Uterus (tissue), 4 donors: Measurements from ENCODE around the gene SACM1L. TPM values are rescaled to one million over a fixed set of nuclear protein-coding genes. Genes with fewer than 3 reads are reported as not detected.

Experiments used
- DNase-seq, 2 donors: peaks; one replicate each; pipeline ENCODE4 v3.0.0-alpha.2; 2019 to 2020
- H3K27ac ChIP-seq, 2 donors: fragments of 200-600 bp; sonication (generic); 1 replicate in 1 of 2; 2 replicates in 1 of 2; pipeline ENCODE4 v1.5.1; 2016 to 2018
- H3K27me3 ChIP-seq, 2 donors: fragments of 200-600 bp; sonication (generic); one replicate each; pipeline ENCODE4 v1.5.1; 2018 to 2019; ENCODE audit warnings: control low read depth in 1 of 2
- H3K36me3 ChIP-seq, 2 donors: fragments of 200-600 bp; sonication (generic); one replicate each; pipeline ENCODE4 v1.5.1; 2019; ENCODE audit warnings: control low read depth in 1 of 2
- H3K4me1 ChIP-seq, 2 donors: fragments of 200-600 bp; sonication (generic); one replicate each; pipeline ENCODE4 v1.5.1; 2018 to 2019; ENCODE audit warnings: control low read depth in 1 of 2
- H3K4me3 ChIP-seq, 2 donors: fragments of 200-600 bp; sonication (generic); 1 replicate in 1 of 2; 2 replicates in 1 of 2; pipeline ENCODE4 v1.5.1; 2018 to 2019; ENCODE audit warnings: mild to moderate bottlenecking in 1 of 2
- H3K9me3 ChIP-seq, 2 donors: fragments of 200-600 bp; sonication (generic); one replicate each; pipeline ENCODE4 v1.5.1; 2019; ENCODE audit warnings: control low read depth in 1 of 2
- CTCF ChIP-seq, 4 experiments: fragments of 200-600 bp in 2 of 4; fragments of 450-650 bp in 2 of 4; sonication (generic) in 2 of 4; IDR thresholded peaks; one replicate each; pipeline ENCODE4 v1.5.1; 2016 to 2019; ENCODE audit warnings: antibody characterized with exemption in 4 of 4, mild to moderate bottlenecking in 2 of 4, moderate library complexity in 1 of 4
- POLR2A ChIP-seq, 2 donors: fragments of 450-650 bp; IDR thresholded peaks; one replicate each; pipeline ENCODE4 v1.6.1; 2016; ENCODE audit warnings: antibody characterized with exemption in 2 of 2, mild to moderate bottlenecking in 1 of 2, moderate library complexity in 1 of 2
- intact Hi-C: fragments of 100-400 bp; cut with DNase I; formaldehyde crosslinking; loops from one replicate; pipeline ENCODE4 v1.15.1; 2023; ENCODE audit warnings: low total_unique reads
- total RNA-seq, 4 donors: library from RNA; depleted of rRNA in 3 of 4; stranded (reverse); fragments of >200 nt in 3 of 4; gene quantifications; one replicate each; pipeline versions ENCODE4 v1.1.0 to v1.2.4, GENCODE V29; 2014 to 2023
- donor health status: DM: yes; HTN: yes; CAD: no.

SACM1L gene
- total RNA-seq, 4 donors from 2014 or later = 24.3 to 83.0 (median 68.7) TPM

- no peaks in the 10 kb centered on the region for H3K36me3 ChIP-seq
- no peaks in the 10 kb centered on the region for H3K27me3 ChIP-seq
- no peaks in the 10 kb centered on the region for H3K4me1 ChIP-seq
- H3K27ac ChIP-seq = no peak overlapping the region
- no peak for DNase-seq
- no peak for TF ChIP-seq CTCF (IDR thresholded peaks at IDR 0.05)
- TF ChIP-seq POLR2A (IDR thresholded peaks at IDR 0.05) = no peak
- H3K4me3 ChIP-seq = no peak overlapping the region
- H3K9me3 ChIP-seq = no peaks in the 10 kb centered on the region
- intact Hi-C loops = no loop called here
Observed at GRCh38 chr3:45786801-45787495, 97.8 kb downstream of the SACM1L start.

GRCh38 chr3:45787551-45787950 lies 98.4 kb downstream of the SACM1L start:
- H3K4me1 ChIP-seq = no peaks in the 10 kb centered on the region
- no peak for DNase-seq
- TF ChIP-seq POLR2A (IDR thresholded peaks at IDR 0.05) (no peak), CTCF (IDR thresholded peaks at IDR 0.05) (no peak)
- no peaks in the 10 kb centered on the region for H3K27me3 ChIP-seq
- H3K27ac ChIP-seq = no peak overlapping the region
- no peak overlapping the region for H3K4me3 ChIP-seq
- no peaks in the 10 kb centered on the region for H3K9me3 ChIP-seq
- intact Hi-C loops = no loop called here
- no peaks in the 10 kb centered on the region for H3K36me3 ChIP-seq

- H3K27ac ChIP-seq = no peak overlapping the region
- H3K27me3 ChIP-seq = no peaks in the 10 kb centered on the region
- DNase-seq = no peak
- no peaks in the 10 kb centered on the region for H3K9me3 ChIP-seq
- no peaks in the 10 kb centered on the region for H3K36me3 ChIP-seq
- TF ChIP-seq POLR2A (IDR thresholded peaks at IDR 0.05) (no peak), CTCF (IDR thresholded peaks at IDR 0.05) (no peak)
- no peaks in the 10 kb centered on the region for H3K4me1 ChIP-seq
- no peak overlapping the region for H3K4me3 ChIP-seq
- intact Hi-C loops = no loop called here
Observed at GRCh38 chr3:45789235-45789812, 100.1 kb downstream of the SACM1L start.

- H3K36me3 ChIP-seq = no peaks in the 10 kb centered on the region
- H3K27me3 ChIP-seq = no peaks in the 10 kb centered on the region
- no peak for DNase-seq
- no peak for TF ChIP-seq POLR2A (IDR thresholded peaks at IDR 0.05)
- intact Hi-C loops = no loop called here
- H3K9me3 ChIP-seq = no peaks in the 10 kb centered on the region
- H3K4me3 ChIP-seq = no peak overlapping the region
- peaks cover 0 to under 1% of the 10 kb centered on the region in 2 donors for H3K4me1 ChIP-seq
- H3K27ac ChIP-seq = no peak overlapping the region
Observed at GRCh38 chr3:45790596-45790995, 101.4 kb downstream of the SACM1L start.

GRCh38 chr3:45792036-45792435 lies 102.8 kb downstream of the SACM1L start:
- Histone ChIP-seq H3K27ac (no peak overlapping the region), H3K27me3 (peaks cover 0 to 12% of the 10 kb centered on the region in 2 donors), H3K4me1 (peaks cover 0 to 7% of the 10 kb centered on the region in 2 donors), H3K4me3 (no peak overlapping the region), H3K36me3 (no peaks in the 10 kb centered on the region), H3K9me3 (no peaks in the 10 kb centered on the region)
- DNase-seq = no peak
- TF ChIP-seq CTCF (IDR thresholded peaks at IDR 0.05) (no peak), POLR2A (IDR thresholded peaks at IDR 0.05) (no peak)
- intact Hi-C loops = no loop called here
